Cardiac atrium fibroblast (primary cell): ENCODE results near the gene OR2AT4. TPM values are rescaled to one million over a fixed set of nuclear protein-coding genes. Genes with fewer than 3 reads are reported as not detected.

Experiments used
- total RNA-seq: library from RNA; depleted of rRNA; stranded (reverse); fragments of >200 nt; gene quantifications from 2 replicates; pipeline ENCODE4 v1.2.3, GENCODE V29; 2015

OR2AT4 gene
- not detected in 2 replicates for total RNA-seq

GRCh38 chr11:75096456-75097172 lies at the start of gene OR2AT4:
OR2AT4 (minus strand) TSS chr11:75096876.

Other genes with a start within 250 kb of the OR2AT4 start
- gene XRRA1, start 147.8 kb downstream of the OR2AT4 start, total RNA-seq = 13.8 and 30.1 TPM in 2 replicates
- 26.7 and 33.7 TPM in 2 replicates for gene SPCS2, start 147.6 kb downstream of the OR2AT4 start, total RNA-seq
- 5.6 and 7.5 TPM in 2 replicates for gene NEU3, start 107.9 kb downstream of the OR2AT4 start, total RNA-seq
- gene SLCO2B1, start 54.2 kb upstream of the OR2AT4 start, total RNA-seq = 0.32 and 9.7 TPM in 2 replicates
- gene TPBGL, start 143.9 kb upstream of the OR2AT4 start, total RNA-seq = 0.16 and 0.18 TPM in 2 replicates